ENCODE data around the gene OR2C1. TPM values are rescaled to one million over a fixed set of nuclear protein-coding genes. Genes with fewer than 3 reads are reported as not detected.

The OR2C1 gene
- total RNA-seq, 1 donor from 2014 or later, result not detected

- intact Hi-C loops (cut with micrococcal nuclease), result no loop called here
Observed at GRCh38 chr16:3389663-3390338, 34.1 kb downstream of the OR2C1 start.

DNA sequence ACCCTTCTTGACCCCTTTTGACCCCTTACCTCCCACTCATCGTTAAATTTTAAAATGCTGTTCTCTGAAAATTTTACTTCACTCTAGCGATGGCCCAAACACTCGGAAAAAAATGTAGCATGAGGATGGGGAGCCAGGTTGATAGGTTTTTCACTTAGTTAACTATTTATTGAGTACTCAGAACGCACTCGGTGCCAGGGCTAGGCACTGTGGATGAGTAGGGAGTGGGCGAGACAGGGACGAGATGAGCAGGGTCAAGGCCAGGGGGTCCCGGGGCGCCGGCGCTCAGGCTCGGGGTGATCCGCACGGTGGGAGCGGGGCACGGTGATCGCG, 44.7 kb downstream of the OR2C1 start:
- intact Hi-C loops (cut with micrococcal nuclease), result no loop called here

GRCh38 chr16:3400779-3401688, 45.3 kb downstream of the OR2C1 start, which contains the start of the genes ZNF174 and ZSCAN32:
TSS of gene ZNF174 (plus strand) at chr16:3401215. CDS start at chr16:3402005, 790 bp downstream.
TSS of gene ZSCAN32 (minus strand) at chr16:3401004. CDS start at chr16:3397557, 3,447 bp downstream.
- intact Hi-C loops (cut with micrococcal nuclease), result loop anchor here (1.0 kb wide), 10 partner anchors 43 to 377 kb away; partner anchors contain the start of genes SLX4, THOC6, TIGD7 and ZNF200

- intact Hi-C loops (cut with micrococcal nuclease), result loop anchor here (1.0 kb wide), 10 partner anchors 42 to 378 kb away; partner anchors contain the start of genes SLX4, THOC6, TIGD7 and ZNF200
Observed at GRCh38 chr16:3401719-3402397, 46.2 kb downstream of the OR2C1 start.

Other genes with a start within 250 kb of the OR2C1 start
- gene ZNF205, start 243.3 kb upstream of the OR2C1 start, total RNA-seq, result 0.15 TPM in 1 of 2 replicates, not detected in the other
- 11.3 and 13.3 TPM in 2 replicates for gene ZNF213, start 220.9 kb upstream of the OR2C1 start, total RNA-seq
- not detected in 2 replicates for gene OR1F1, start 167.7 kb upstream of the OR2C1 start, total RNA-seq
- gene ZNF200, start 120.7 kb upstream of the OR2C1 start, total RNA-seq, result 19.6 and 20.1 TPM in 2 replicates
- 0.32 TPM in 1 of 2 replicates, not detected in the other for gene MEFV, start 99.3 kb upstream of the OR2C1 start, total RNA-seq
- 23.1 and 25.0 TPM in 2 replicates for gene ZNF263, start 72.4 kb upstream of the OR2C1 start, total RNA-seq
- gene TIGD7, start 50.5 kb upstream of the OR2C1 start, total RNA-seq, result 2.6 and 4.0 TPM in 2 replicates
- 43.8 and 47.2 TPM in 2 replicates for gene ZNF75A, start 50.4 kb upstream of the OR2C1 start, total RNA-seq
- 18.8 and 22.1 TPM in 2 replicates for gene ZSCAN32, start 45.1 kb downstream of the OR2C1 start, total RNA-seq
- 11.3 and 12.6 TPM in 2 replicates for gene ZNF174, start 45.3 kb downstream of the OR2C1 start, total RNA-seq
- gene ZNF597, start 87.6 kb downstream of the OR2C1 start, total RNA-seq, result 2.8 and 3.0 TPM in 2 replicates
- 53.3 and 53.7 TPM in 2 replicates for gene NAA60, start 87.8 kb downstream of the OR2C1 start, total RNA-seq
- not detected in 2 replicates for gene C16orf90, start 139.6 kb downstream of the OR2C1 start, total RNA-seq
- gene CLUAP1, start 145.1 kb downstream of the OR2C1 start, total RNA-seq, result 27.4 and 28.1 TPM in 2 replicates
- 96.4 and 99.9 TPM in 2 replicates for gene NLRC3, start 221.5 kb downstream of the OR2C1 start, total RNA-seq